ENCODE measurements around the gene TRIM69.
"Not testable (repeated sequence)": the region's sequence is repeated elsewhere in the genome, so short reads cannot be mapped to it uniquely, and the experiment has no call there.

TRIM69 gene

DNA sequence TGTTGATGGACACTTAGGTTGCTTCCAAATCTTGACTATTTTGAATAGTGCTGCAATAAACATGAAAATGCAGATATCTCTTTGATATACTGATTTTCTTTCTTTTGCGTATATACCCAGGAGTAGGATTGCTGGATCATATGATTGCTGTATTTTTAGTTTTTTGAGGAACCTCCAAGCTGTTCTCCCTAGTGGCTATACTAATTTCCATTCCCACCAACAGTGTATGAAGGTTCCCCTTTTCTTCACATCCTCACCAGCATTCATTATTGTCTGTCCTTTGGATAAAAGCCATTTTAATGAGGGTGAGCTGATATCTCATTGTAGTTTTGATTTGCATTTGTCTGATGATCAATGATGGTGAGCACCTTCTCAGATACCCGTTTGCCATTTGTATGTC, 37.7 kb upstream of the TRIM69 start:
- Histone ChIP-seq H3K9me3 (ENCODE audit: control insufficient read depth, insufficient read depth, low read length) (no peaks in the 10 kb centered on the region), H3K27me3 (ENCODE audit: control insufficient read depth, low read length) (no peaks in the 10 kb centered on the region), H3K79me2 (ENCODE audit: control insufficient read depth, low read length) (no peaks in the 10 kb centered on the region), H3K4me3 (ENCODE audit: low read length) (no peak overlapping the region), H3K4me1 (ENCODE audit: control insufficient read depth, low read length) (peaks cover 8% of the 10 kb centered on the region; the same call in 1 of the 2 replicates), H4K20me1 (ENCODE audit: control insufficient read depth, insufficient read depth, low read depth, low read length) (no peaks in the 10 kb centered on the region), H3K36me3 (ENCODE audit: control insufficient read depth, low read length) (no peaks in the 10 kb centered on the region), H3K4me2 (ENCODE audit: low read length) (no peak overlapping the region), H3K27ac (ENCODE audit: low read depth, low read length) (no peak overlapping the region), H3K9me2 (replicated peaks; ENCODE audit: control insufficient read depth, low read length) (no peaks in the 10 kb centered on the region), H3F3A (ENCODE audit: control insufficient read depth, insufficient read depth) (no peaks in the 10 kb centered on the region)
- TF ChIP-seq, protein P1, sequence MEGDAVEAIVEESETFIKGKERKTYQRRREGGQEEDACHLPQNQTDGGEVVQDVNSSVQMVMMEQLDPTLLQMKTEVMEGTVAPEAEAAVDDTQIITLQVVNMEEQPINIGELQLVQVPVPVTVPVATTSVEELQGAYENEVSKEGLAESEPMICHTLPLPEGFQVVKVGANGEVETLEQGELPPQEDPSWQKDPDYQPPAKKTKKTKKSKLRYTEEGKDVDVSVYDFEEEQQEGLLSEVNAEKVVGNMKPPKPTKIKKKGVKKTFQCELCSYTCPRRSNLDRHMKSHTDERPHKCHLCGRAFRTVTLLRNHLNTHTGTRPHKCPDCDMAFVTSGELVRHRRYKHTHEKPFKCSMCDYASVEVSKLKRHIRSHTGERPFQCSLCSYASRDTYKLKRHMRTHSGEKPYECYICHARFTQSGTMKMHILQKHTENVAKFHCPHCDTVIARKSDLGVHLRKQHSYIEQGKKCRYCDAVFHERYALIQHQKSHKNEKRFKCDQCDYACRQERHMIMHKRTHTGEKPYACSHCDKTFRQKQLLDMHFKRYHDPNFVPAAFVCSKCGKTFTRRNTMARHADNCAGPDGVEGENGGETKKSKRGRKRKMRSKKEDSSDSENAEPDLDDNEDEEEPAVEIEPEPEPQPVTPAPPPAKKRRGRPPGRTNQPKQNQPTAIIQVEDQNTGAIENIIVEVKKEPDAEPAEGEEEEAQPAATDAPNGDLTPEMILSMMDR (IDR thresholded peaks at IDR 0.05; ENCODE audit: low read depth, low read length, poor library complexity, severe bottlenecking), result no peak
- no peak for TF ChIP-seq EZH2phosphoT487 (IDR thresholded peaks at IDR 0.05; ENCODE audit: borderline replicate concordance, low read length)

DNA sequence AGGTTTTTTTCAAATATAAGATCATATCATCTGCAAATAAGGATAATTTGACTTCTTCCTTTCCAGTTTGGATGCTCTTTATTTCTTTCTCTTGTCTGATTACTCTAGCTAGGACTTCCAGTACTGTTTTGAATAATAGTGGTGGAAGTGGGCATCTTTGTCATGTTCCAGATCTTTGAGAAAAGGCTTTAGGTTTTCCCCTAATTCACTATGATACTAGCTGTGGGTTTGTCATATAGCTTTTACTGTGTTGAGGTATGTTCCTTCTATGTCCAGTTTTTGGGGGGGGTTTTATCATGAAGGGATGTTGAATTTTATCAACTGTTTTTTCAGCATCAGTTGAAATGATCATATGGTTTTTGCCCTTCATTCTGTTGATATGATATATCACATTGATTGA, 35.7 kb upstream of the TRIM69 start:
- H3K4me1 ChIP-seq (ENCODE audit: control insufficient read depth, low read length); H4K20me1 ChIP-seq (ENCODE audit: control insufficient read depth, insufficient read depth, low read depth, low read length); H3K4me2 ChIP-seq (ENCODE audit: low read length); H3K79me2 ChIP-seq (ENCODE audit: control insufficient read depth, low read length); H3K27ac ChIP-seq (ENCODE audit: low read depth, low read length); H3F3A ChIP-seq (ENCODE audit: control insufficient read depth, insufficient read depth); H3K36me3 ChIP-seq (ENCODE audit: control insufficient read depth, low read length); H3K4me3 ChIP-seq (ENCODE audit: low read length); H3K9me2 ChIP-seq (replicated peaks; ENCODE audit: control insufficient read depth, low read length); H3K9me3 ChIP-seq (ENCODE audit: control insufficient read depth, insufficient read depth, low read length); H3K27me3 ChIP-seq (ENCODE audit: control insufficient read depth, low read length): not testable (repeated sequence)

DNA sequence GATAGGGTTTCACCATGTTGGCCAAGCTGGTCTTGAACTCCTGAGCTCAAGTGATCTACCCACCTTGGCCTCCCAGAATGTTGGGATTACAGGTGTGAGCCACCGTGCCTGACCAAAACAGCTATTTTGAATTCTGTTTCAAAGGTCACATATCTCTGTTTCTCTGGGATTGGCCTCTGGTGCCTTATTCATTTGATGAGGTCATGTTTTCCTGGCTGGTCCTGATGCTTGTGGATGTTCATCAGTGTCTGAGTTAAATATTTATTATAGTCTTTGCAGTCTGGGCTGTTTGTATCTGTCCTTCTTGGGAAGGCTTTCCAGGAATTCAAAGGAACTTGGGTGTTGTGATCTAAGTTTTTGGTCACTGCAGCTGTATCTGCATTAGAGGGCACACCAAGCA, 30.3 kb upstream of the TRIM69 start:
- no peaks in the 10 kb centered on the region for H3K36me3 ChIP-seq (ENCODE audit: control insufficient read depth, low read length)
- H3K79me2 ChIP-seq (ENCODE audit: control insufficient read depth, low read length), result peaks cover 7% of the 10 kb centered on the region
- TF ChIP-seq, protein P1 (IDR thresholded peaks at IDR 0.05; ENCODE audit: low read depth, low read length, poor library complexity, severe bottlenecking), result no peak
- no peak for TF ChIP-seq EZH2phosphoT487 (IDR thresholded peaks at IDR 0.05; ENCODE audit: borderline replicate concordance, low read length)
- no peaks in the 10 kb centered on the region for H4K20me1 ChIP-seq (ENCODE audit: control insufficient read depth, insufficient read depth, low read depth, low read length)
- no peaks in the 10 kb centered on the region for H3K9me3 ChIP-seq (ENCODE audit: control insufficient read depth, insufficient read depth, low read length)
- peaks cover 14% of the 10 kb centered on the region for H3K4me1 ChIP-seq (ENCODE audit: control insufficient read depth, low read length)
- H3K4me2 ChIP-seq (ENCODE audit: low read length), result no peak overlapping the region
- no peaks in the 10 kb centered on the region for H3F3A ChIP-seq (ENCODE audit: control insufficient read depth, insufficient read depth)
- H3K4me3 ChIP-seq (ENCODE audit: low read length), result no peak overlapping the region
- no peaks in the 10 kb centered on the region for H3K9me2 ChIP-seq (replicated peaks; ENCODE audit: control insufficient read depth, low read length)
- H3K27ac ChIP-seq (ENCODE audit: low read depth, low read length), result no peak overlapping the region
- H3K27me3 ChIP-seq (ENCODE audit: control insufficient read depth, low read length), result no peaks in the 10 kb centered on the region

DNA sequence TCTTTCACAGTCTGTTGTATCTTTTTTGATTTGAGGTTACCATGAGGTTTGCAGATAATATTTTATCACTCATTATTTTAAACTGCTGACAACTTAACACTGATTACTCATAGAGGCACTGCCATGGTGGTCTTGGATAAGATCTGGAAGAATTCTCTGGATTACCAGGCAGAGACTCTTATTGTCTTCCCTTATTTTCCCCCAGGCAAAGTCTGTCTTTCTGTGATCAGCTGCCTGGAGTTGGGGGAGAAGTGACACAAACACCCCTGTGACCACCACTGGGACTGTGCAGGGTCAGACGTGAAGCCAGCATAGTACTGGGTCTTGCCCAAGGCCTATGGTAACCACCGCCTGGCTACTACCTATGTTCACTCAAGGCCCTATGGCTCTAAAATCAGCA, 29.9 kb upstream of the TRIM69 start:
- Histone ChIP-seq H3K27ac (ENCODE audit: low read depth, low read length) (no peak overlapping the region), H3K9me3 (ENCODE audit: control insufficient read depth, insufficient read depth, low read length) (no peaks in the 10 kb centered on the region), H3K9me2 (replicated peaks; ENCODE audit: control insufficient read depth, low read length) (no peaks in the 10 kb centered on the region), H3F3A (ENCODE audit: control insufficient read depth, insufficient read depth) (no peaks in the 10 kb centered on the region), H4K20me1 (ENCODE audit: control insufficient read depth, insufficient read depth, low read depth, low read length) (no peaks in the 10 kb centered on the region), H3K4me3 (ENCODE audit: low read length) (no peak overlapping the region), H3K36me3 (ENCODE audit: control insufficient read depth, low read length) (no peaks in the 10 kb centered on the region; the same call in 1 of the 2 replicates), H3K4me1 (ENCODE audit: control insufficient read depth, low read length) (peaks cover 14% of the 10 kb centered on the region), H3K79me2 (ENCODE audit: control insufficient read depth, low read length) (peaks cover 10% of the 10 kb centered on the region), H3K27me3 (ENCODE audit: control insufficient read depth, low read length) (no peaks in the 10 kb centered on the region), H3K4me2 (ENCODE audit: low read length) (no peak overlapping the region)
- TF ChIP-seq, protein P1 (IDR thresholded peaks at IDR 0.05; ENCODE audit: low read depth, low read length, poor library complexity, severe bottlenecking), result no peak
- TF ChIP-seq EZH2phosphoT487 (IDR thresholded peaks at IDR 0.05; ENCODE audit: borderline replicate concordance, low read length), result no peak

Data from DOHH2 (cell line).